PC-9 (cell line): Measurements from ENCODE around the gene EVA1C.

ENCODE experiments used
- EZH2 ChIP-seq: fragments of 200-600 bp; sonication (generic); IDR thresholded peaks from 2 replicates; pipeline ENCODE4 v1.8.0; 2017; ENCODE audit warnings: antibody characterized with exemption, low read depth
- TF ChIP-seq, protein P1 (sequence below): fragments of 200-600 bp; sonication (generic); conservative IDR thresholded peaks from 2 replicates; pipeline ENCODE4 v1.6.1; 2017; ENCODE audit warnings: mixed run types, antibody characterized with exemption, mild to moderate bottlenecking, moderate library complexity

DNA sequence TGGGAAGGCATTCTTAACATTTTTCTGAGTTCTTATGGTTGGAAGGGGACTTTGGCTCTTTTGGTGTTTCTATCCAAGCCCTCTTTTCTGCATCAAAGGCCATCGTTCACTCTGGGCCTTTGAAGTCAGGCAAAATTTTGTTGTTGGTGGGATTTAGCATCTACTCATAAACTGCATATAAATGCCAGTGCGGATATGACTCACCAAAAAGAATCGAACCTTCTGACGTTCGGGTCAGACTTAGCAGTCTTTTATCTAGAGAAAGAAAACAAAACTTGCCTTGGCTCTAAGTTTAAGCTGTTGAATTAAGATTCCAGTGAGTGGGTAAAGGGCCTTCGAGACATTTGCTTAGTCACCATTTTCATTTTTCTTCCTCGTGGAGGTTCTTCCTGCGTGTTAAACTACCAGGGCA is 51.4 kb downstream of the EVA1C start:
- TF ChIP-seq, protein P1, sequence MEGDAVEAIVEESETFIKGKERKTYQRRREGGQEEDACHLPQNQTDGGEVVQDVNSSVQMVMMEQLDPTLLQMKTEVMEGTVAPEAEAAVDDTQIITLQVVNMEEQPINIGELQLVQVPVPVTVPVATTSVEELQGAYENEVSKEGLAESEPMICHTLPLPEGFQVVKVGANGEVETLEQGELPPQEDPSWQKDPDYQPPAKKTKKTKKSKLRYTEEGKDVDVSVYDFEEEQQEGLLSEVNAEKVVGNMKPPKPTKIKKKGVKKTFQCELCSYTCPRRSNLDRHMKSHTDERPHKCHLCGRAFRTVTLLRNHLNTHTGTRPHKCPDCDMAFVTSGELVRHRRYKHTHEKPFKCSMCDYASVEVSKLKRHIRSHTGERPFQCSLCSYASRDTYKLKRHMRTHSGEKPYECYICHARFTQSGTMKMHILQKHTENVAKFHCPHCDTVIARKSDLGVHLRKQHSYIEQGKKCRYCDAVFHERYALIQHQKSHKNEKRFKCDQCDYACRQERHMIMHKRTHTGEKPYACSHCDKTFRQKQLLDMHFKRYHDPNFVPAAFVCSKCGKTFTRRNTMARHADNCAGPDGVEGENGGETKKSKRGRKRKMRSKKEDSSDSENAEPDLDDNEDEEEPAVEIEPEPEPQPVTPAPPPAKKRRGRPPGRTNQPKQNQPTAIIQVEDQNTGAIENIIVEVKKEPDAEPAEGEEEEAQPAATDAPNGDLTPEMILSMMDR: no peak
- TF ChIP-seq EZH2: no peak
